Small intestine (tissue), 7 donors: Measurements from ENCODE around the gene CASS4. TPM values are rescaled to one million over a fixed set of nuclear protein-coding genes. Genes with fewer than 3 reads are reported as not detected.

Source experiments
- DNase-seq, 2 donors: peaks; one replicate each; pipeline versions ENCODE4 v3.0.0 to v3.0.0-alpha.2; 2013
- FAIRE-seq: peaks from 2 replicates; lab custom pipeline; 2012; peaks lifted over from hg19 to GRCh38; lab: Jason Lieb, UNC
- H3K27ac ChIP-seq, 3 donors: one replicate each; pipeline ENCODE4 v1.5.1; 2013; ENCODE audit warnings: low read length in 2 of 3, mild to moderate bottlenecking in 2 of 3, control low read depth in 1 of 3, inconsistent platforms in 1 of 3, low read depth in 1 of 3, moderate library complexity in 1 of 3
- H3K27me3 ChIP-seq, 3 donors: one replicate each; pipeline ENCODE4 v1.6.1; 2013; ENCODE audit warnings: low read length in 3 of 3, inconsistent platforms in 1 of 3; ENCODE audit not compliant: control insufficient read depth in 3 of 3, insufficient read depth in 3 of 3
- H3K36me3 ChIP-seq, 3 donors: one replicate each; pipeline ENCODE4 v1.6.1; 2013; ENCODE audit warnings: low read length in 3 of 3, inconsistent platforms in 1 of 3, low read depth in 1 of 3, mild to moderate bottlenecking in 1 of 3, moderate library complexity in 1 of 3; ENCODE audit not compliant: control insufficient read depth in 3 of 3, insufficient read depth in 2 of 3
- H3K4me1 ChIP-seq, 3 donors: one replicate each; pipeline ENCODE4 v1.6.1; 2013; ENCODE audit warnings: low read length in 2 of 3, inconsistent platforms in 1 of 3, low read depth in 1 of 3, mild to moderate bottlenecking in 1 of 3, moderate library complexity in 1 of 3; ENCODE audit not compliant: control insufficient read depth in 3 of 3, insufficient read depth in 2 of 3
- H3K4me3 ChIP-seq, 3 donors: one replicate each; pipeline ENCODE4 v1.5.1; 2013; ENCODE audit warnings: low read length in 3 of 3, control low read depth in 1 of 3, inconsistent platforms in 1 of 3, low read depth in 1 of 3, mild to moderate bottlenecking in 1 of 3, moderate library complexity in 1 of 3
- H3K9me3 ChIP-seq, 2 donors: one replicate each; pipeline ENCODE4 v1.6.1; 2013; ENCODE audit warnings: low read depth in 1 of 2, low read length in 1 of 2; ENCODE audit not compliant: control insufficient read depth in 2 of 2, insufficient read depth in 1 of 2
- WGBS, 3 donors: extraction: QIAGEN DNeasy Blood & Tissue Kit; methylation state at CpG; one replicate each; pipeline ENCODE4 v1.1.7; 2013; 5-methylcytosine and 5-hydroxymethylcytosine counted together
- polyA plus RNA-seq, 4 donors: library from polyadenylated mRNA; stranded (reverse) in 3 of 4; unstranded in 1 of 4; fragments of 200-250 nt in 3 of 4; fragments of 120-200 nt in 1 of 4; gene quantifications; one replicate each; pipeline versions ENCODE4 v1.2.1 to v1.2.3, GENCODE V29; 2013
- donor health status: healthy with polysubstance abuse.
- donor health status: control.
- donor health status: control.
- donor health status: Bipolar disorder and iron deficiency.
- donor health status: healthy.

The CASS4 gene
- polyA plus RNA-seq, 4 donors: 0.70 to 1.5 (median 1.1) TPM; not detected in 1

DNA sequence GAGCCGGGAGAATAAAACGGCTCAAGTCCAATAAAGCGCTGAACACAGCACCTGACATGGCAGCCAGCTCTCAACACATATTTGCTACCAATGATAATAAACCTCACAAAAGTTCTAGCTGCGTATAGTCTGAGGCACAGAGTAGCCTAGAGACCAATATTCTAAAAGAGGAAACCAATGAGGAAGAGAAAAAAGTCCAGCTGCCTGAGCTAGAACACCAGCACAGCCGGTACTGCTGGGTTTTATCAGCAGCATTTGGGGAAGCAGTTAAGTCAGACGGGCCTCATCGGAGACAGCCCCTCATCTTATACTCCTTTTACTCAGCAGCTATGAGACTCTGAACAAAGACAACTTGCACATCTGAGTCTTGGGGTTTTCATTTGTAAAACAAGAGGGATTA, 53.9 kb downstream of the CASS4 start:
- Histone ChIP-seq H3K4me1 (peaks cover 0 to 10% (median 2%) of the 10 kb centered on the region in 3 donors), H3K4me3 (no peak overlapping the region), H3K36me3 (peaks cover 0 to 3% (median 0%) of the 10 kb centered on the region in 3 donors), H3K27me3 (no peaks in the 10 kb centered on the region), H3K27ac (no peak overlapping the region), H3K9me3 (no peaks in the 10 kb centered on the region)
- 55 to 71% (median 68%) methylated on average over 7 of the region's 7 CpGs for WGBS, 3 donors
- FAIRE-seq: no peak
- DNase-seq: no peak

DNA sequence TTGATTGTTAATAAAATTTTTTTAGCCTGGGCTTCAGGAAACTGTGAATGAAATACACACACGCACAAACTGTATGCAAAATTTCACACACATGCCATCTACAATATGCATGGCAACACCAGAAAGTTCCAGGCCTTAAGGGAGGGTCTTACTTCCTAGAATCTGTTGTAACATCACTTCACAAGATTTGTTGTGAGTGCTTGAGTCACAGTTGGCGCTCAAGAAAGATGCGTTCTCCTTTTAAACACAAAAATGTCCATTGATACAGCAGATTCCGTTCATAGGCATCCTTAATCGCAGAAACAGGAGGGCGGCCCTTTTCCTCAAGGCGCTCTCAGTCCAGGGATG, 55.9 kb downstream of the CASS4 start:
- no peaks in the 10 kb centered on the region for H3K27me3 ChIP-seq
- H3K4me3 ChIP-seq: peak overlapping the region; percentile 24 to 92 (median 75)
- no peaks in the 10 kb centered on the region for H3K9me3 ChIP-seq
- no peak for FAIRE-seq
- H3K36me3 ChIP-seq: peaks cover 0 to 7% (median 0%) of the 10 kb centered on the region in 3 donors
- DNase-seq: no peak
- 2 to 4% (median 3%) methylated on average over 7 of the region's 7 CpGs for WGBS, 3 donors
- peak overlapping the region in 2 of 3 donors; percentile 58 to 92 for H3K27ac ChIP-seq
- H3K4me1 ChIP-seq: peaks cover 0 to 10% (median 2%) of the 10 kb centered on the region in 3 donors

DNA sequence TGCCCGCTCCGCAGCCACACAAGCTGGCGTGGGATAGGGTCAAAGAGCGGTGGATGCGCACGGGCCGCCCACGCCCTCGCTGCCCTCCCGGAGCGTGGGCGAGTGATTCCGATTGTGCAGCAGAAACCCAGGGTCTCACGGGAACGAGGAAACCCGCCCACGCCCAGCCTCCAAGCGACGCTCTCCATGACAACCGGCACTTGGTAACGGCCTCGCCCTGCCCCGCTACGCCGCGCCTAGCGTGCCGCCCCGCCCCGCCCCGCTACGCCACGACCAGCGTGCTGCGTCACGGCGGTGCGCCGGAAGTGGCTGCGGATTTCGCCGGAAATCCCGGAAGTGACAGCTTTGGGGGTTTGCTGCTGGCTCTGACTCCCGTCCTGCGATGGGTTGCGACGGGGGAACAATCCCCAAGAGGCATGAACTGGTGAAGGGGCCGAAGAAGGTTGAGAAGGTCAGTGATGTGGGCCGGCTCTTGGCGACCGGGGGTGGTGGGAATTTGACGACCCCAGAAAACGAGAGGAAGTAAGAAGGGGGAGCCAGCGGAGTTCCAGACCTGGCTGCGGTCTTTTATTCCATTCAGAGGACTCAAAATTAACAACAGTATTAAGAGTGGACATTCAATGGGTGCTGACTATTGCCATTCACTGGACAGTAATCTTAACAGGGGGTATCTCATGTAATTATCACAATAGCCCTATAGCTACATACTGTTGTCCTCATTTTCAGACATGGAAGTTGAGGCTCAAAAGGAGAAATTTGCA, 56.4 kb downstream of the CASS4 start, which contains the start of gene RTF2:
Gene RTF2, plus strand, starts transcription at position 312 of the 761 bp plus-strand sequence. Its CDS starts 71 bp downstream, at position 383.
- DNase-seq (peak; percentile 90 to 98), FAIRE-seq (no peak)
- Histone ChIP-seq H3K36me3 (peaks cover 0 to 9% (median under 1%) of the 10 kb centered on the region in 3 donors), H3K4me1 (peaks cover 0 to 10% (median 2%) of the 10 kb centered on the region in 3 donors), H3K27ac (peak within 1 kb of the TSS; percentile 62 to 92 (median 81)), H3K4me3 (peak within 1 kb of the TSS; percentile 75 to 92 (median 86)), H3K27me3 (no peaks in the 10 kb centered on the region), H3K9me3 (no peaks in the 10 kb centered on the region)
- 0% methylated on average over 44 to 55 of the region's 55 CpGs for WGBS, 3 donors

DNA sequence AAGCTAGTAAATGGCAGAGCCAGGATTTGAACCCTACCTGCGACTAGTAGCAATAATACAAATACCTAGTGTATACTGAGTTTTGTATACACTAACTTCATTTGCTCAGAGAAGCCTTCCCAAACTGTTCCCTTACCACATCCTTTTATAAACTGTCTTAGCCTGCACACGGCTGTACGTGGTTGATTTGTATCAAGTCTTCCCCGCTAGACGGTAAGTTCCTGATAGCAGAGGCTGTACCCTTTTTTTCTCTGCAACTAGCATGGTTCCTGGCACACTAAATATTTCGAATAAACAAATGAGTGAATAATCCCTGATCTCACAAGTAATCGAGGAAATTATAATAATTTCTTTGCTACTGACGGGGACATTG, 57.0 kb downstream of the CASS4 start:
- Histone ChIP-seq H3K4me3 (peak overlapping the region; percentile 75 to 92 (median 86)), H3K9me3 (no peaks in the 10 kb centered on the region), H3K36me3 (peaks cover 0 to 14% (median 4%) of the 10 kb centered on the region in 3 donors), H3K4me1 (peaks cover 0 to 10% (median 2%) of the 10 kb centered on the region in 3 donors), H3K27me3 (no peaks in the 10 kb centered on the region), H3K27ac (peak overlapping the region in 2 of 3 donors; percentile 81 to 92)
- FAIRE-seq (no peak), DNase-seq (peak in 1 of 2 donors; percentile 8)
- whole genome bisulfite sequencing, 3 donors: 23 to 30% (median 29%) methylated on average over 8 of the region's 8 CpGs

DNA sequence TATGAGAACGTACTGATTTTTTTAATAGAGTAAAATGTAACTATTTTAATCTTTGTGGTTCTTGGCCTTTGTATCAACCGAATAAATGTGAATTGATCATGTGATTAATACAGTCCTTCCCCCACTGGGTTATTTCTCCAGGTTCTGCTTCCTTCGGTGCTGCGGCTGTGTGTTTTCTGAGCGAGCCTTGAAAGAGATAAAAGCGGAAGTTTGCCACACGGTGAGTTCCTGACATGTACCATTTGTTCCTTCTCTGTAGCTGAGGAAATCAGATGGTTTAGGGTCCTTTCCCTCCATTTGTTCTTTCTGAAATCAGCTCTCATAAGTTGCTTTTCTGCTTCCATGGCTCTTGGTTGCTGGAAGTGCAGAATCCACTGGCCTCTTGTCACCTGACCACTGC, 71.9 kb downstream of the CASS4 start:
- no peaks in the 10 kb centered on the region for H3K9me3 ChIP-seq
- peak overlapping the region in 1 of 3 donors; percentile 14 for H3K27ac ChIP-seq
- no peak overlapping the region for H3K4me3 ChIP-seq
- DNase-seq (no peak), FAIRE-seq (no peak)
- no peaks in the 10 kb centered on the region for H3K27me3 ChIP-seq
- H3K4me1 ChIP-seq: no peaks in the 10 kb centered on the region
- H3K36me3 ChIP-seq: peaks cover 16 to 36% (median 33%) of the 10 kb centered on the region in 3 donors
- 70 to 94% (median 86%) methylated on average over 7 of the region's 7 CpGs for WGBS, 3 donors

DNA sequence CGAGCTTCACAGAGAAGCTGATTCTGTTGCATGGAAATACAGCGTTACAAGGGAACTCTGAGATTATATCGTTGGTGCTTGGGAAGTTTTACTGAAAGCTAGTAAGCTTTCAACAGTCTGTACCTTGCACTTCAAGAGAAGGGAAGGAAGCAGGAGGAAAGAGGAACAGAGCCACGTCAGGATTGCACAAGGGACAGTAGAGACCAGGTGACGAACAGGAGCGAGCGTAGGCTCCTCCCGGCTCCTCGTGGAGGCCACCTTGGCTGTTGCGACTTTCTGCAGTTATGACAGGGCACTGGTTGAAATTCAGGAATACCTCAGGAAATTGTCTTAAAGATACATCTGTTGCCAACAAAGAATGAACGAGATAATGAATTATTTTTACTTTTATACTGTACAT, 75.2 kb downstream of the CASS4 start:
- FAIRE-seq: no peak
- H3K27me3 ChIP-seq: no peaks in the 10 kb centered on the region
- DNase-seq: no peak
- WGBS, 3 donors: 83 to 91% (median 90%) methylated on average over 11 of the region's 11 CpGs
- no peak overlapping the region for H3K27ac ChIP-seq
- no peak overlapping the region for H3K4me3 ChIP-seq
- H3K9me3 ChIP-seq: no peaks in the 10 kb centered on the region
- H3K4me1 ChIP-seq: no peaks in the 10 kb centered on the region
- H3K36me3 ChIP-seq: peaks cover 14 to 42% (median 28%) of the 10 kb centered on the region in 3 donors

DNA sequence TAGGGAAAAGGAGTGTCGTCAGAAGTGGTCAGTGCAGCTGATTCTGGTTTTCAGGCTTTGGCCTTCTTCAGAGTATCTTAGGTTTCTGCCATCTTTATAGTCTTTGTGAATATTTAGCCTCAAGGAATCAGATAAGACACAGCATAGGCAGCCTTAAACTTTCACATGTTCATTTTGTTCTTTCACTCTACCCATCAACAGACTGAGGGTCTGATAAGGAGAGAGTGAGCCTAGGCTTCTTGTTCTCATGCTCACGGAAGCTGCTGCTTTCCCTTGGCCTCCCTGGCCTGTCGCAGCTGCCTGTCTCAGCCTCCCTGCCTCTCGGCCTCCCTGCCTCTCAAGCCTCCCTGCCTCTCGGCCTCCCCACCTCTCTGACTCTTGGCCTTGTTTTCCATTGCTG, 76.5 kb downstream of the CASS4 start:
- FAIRE-seq (no peak), DNase-seq (no peak)
- Histone ChIP-seq H3K4me3 (no peak overlapping the region), H3K4me1 (no peaks in the 10 kb centered on the region), H3K27ac (no peak overlapping the region), H3K36me3 (peaks cover 14 to 39% (median 26%) of the 10 kb centered on the region in 3 donors), H3K27me3 (no peaks in the 10 kb centered on the region), H3K9me3 (no peaks in the 10 kb centered on the region)
- WGBS, 3 donors: 95 to 99% (median 96%) methylated on average over 5 of the region's 5 CpGs

DNA sequence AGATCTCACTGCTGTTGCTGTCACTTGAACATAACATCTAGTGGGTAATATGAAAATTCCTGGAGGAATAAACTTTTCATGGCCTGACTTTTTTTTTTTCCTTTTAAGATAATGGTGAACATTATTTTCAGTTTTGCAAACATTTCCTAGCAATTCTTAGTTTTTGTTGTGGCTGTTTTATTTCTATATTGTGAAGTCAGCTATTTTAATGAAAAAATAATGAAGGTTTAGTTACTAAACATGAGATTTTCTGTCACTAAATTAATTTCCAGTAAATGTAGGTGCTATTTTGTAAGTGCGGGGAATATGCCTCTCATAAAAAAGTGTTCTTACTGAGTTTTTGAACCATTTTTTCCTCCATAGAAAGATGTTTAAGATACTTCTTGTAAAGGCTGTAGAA, 89.1 kb downstream of the CASS4 start:
- no peaks in the 10 kb centered on the region for H3K27me3 ChIP-seq
- DNase-seq: no peak
- peaks cover 0 to 2% of the 10 kb centered on the region in 2 donors for H3K9me3 ChIP-seq
- H3K36me3 ChIP-seq: peaks cover 0 to 14% (median 10%) of the 10 kb centered on the region in 3 donors
- 93 to 98% (median 98%) methylated on average over 1 of the region's 1 CpG for WGBS, 3 donors
- no peak for FAIRE-seq
- no peak overlapping the region for H3K4me3 ChIP-seq
- no peaks in the 10 kb centered on the region for H3K4me1 ChIP-seq
- no peak overlapping the region for H3K27ac ChIP-seq
